IMR-90 (cell line): Measurements from ENCODE around the gene PTPRQ. TPM values are rescaled to one million over a fixed set of nuclear protein-coding genes. Genes with fewer than 3 reads are reported as not detected.

Experiments
- ATAC-seq: fragments of 200-7000 bp; cut with Tn5 transposase; 2 replicates; pipeline ENCODE4 v1.9.1; 2020; ENCODE audit warnings: low read depth, mild to moderate bottlenecking, moderate library complexity
- BruUV-seq: library from RNA; stranded (reverse); fragments of 400-500 nt; replicated peaks from 2 replicates; lab custom pipeline; 2021; lab: Mats Ljungman, UMichigan
- CTCF ChIA-PET: fragments of 300-600 bp; formaldehyde crosslinking; extraction: SDS; loops from one replicate; lab custom pipeline; 2021; ENCODE audit warnings: antibody characterized with exemption; lab: Yijun Ruan, JAX
- POLR2A ChIA-PET: fragments of 300-600 bp; sonication (Branson Sonifier 250); formaldehyde crosslinking; loops from one replicate; lab custom pipeline; 2022; ENCODE audit warnings: antibody characterized with exemption; ENCODE audit not compliant: unreplicated experiment; lab: Charles Lee
- DNase-seq: peaks from one replicate; pipeline ENCODE4 v3.0.0; 2013
- H2AFZ ChIP-seq: replicated peaks from 2 replicates; pipeline ENCODE3; 2013; ENCODE audit warnings: low read length, mild to moderate bottlenecking; ENCODE audit not compliant: poor library complexity
- H2AK5ac ChIP-seq: 2 replicates; pipeline ENCODE4 v1.6.1; 2013; ENCODE audit warnings: low read depth, low read length, inconsistent platforms
- H2AK9ac ChIP-seq: replicated peaks from 2 replicates; pipeline ENCODE3; 2013; ENCODE audit warnings: mild to moderate bottlenecking, low read depth, low read length, moderate library complexity; ENCODE audit not compliant: poor library complexity
- H2BK120ac ChIP-seq: 2 replicates; pipeline ENCODE4 v1.6.1; 2013; ENCODE audit warnings: low read depth, low read length, inconsistent platforms
- H2BK15ac ChIP-seq: 3 replicates; pipeline ENCODE4 v1.6.1; 2013; ENCODE audit warnings: low read depth, low read length, inconsistent platforms
- H2BK20ac ChIP-seq: 2 replicates; pipeline ENCODE4 v1.6.1; 2013; ENCODE audit warnings: low read depth, mild to moderate bottlenecking, inconsistent platforms, low read length, moderate library complexity
- H2BK5ac ChIP-seq: 2 replicates; pipeline ENCODE4 v1.6.1; 2013; ENCODE audit warnings: mild to moderate bottlenecking, low read depth, low read length, inconsistent platforms; ENCODE audit not compliant: poor library complexity, severe bottlenecking
- H3K14ac ChIP-seq: replicated peaks from 2 replicates; pipeline ENCODE4 v1.6.1; 2013; ENCODE audit warnings: low read depth, low read length, inconsistent platforms
- H3K18ac ChIP-seq: 2 replicates; pipeline ENCODE4 v1.6.1; 2013; ENCODE audit warnings: low read depth, low read length, control low read depth
- H3K23ac ChIP-seq: 2 replicates; pipeline ENCODE4 v1.6.1; 2013; ENCODE audit warnings: low read depth, low read length, inconsistent platforms
- H3K27ac ChIP-seq: 2 replicates; pipeline ENCODE4 v1.5.1; 2013; ENCODE audit warnings: mild to moderate bottlenecking, control low read depth, low read length; ENCODE audit not compliant: insufficient read depth
- H3K27me3 ChIP-seq: 2 replicates; pipeline ENCODE4 v1.6.1; 2013; ENCODE audit warnings: low read length; ENCODE audit not compliant: control insufficient read depth, insufficient read depth
- H3K36me3 ChIP-seq: 2 replicates; pipeline ENCODE4 v1.6.1; 2013; ENCODE audit warnings: low read length, mixed read lengths; ENCODE audit not compliant: control insufficient read depth, insufficient read depth
- H3K4ac ChIP-seq: 2 replicates; pipeline ENCODE4 v1.6.1; 2013; ENCODE audit warnings: low read depth, low read length, inconsistent platforms
- H3K4me1 ChIP-seq: 2 replicates; pipeline ENCODE4 v1.6.1; 2013; ENCODE audit warnings: low read length, mixed read lengths; ENCODE audit not compliant: control insufficient read depth, insufficient read depth
- H3K4me2 ChIP-seq: 2 replicates; pipeline ENCODE4 v1.6.1; 2013; ENCODE audit warnings: low read depth, mild to moderate bottlenecking, control low read depth, low read length, moderate library complexity
- H3K4me3 ChIP-seq: 2 replicates; pipeline ENCODE4 v1.5.1; 2013; ENCODE audit warnings: low read depth, mild to moderate bottlenecking, control low read depth, low read length, moderate library complexity; ENCODE audit not compliant: insufficient read depth
- H3K56ac ChIP-seq: 2 replicates; pipeline ENCODE4 v1.6.1; 2013; ENCODE audit warnings: low read length, inconsistent platforms; ENCODE audit not compliant: insufficient read depth; ENCODE audit errors: extremely low read depth
- H3K79me1 ChIP-seq, 2 experiments: 2 replicates each; pipeline ENCODE4 v1.6.1; 2013; ENCODE audit warnings: low read length in 2 of 2, inconsistent platforms in 1 of 2, low read depth in 1 of 2
- H3K9ac ChIP-seq: 2 replicates; pipeline ENCODE4 v1.6.1; 2013; ENCODE audit warnings: low read depth, low read length, control low read depth
- H3K9me1 ChIP-seq: 2 replicates; pipeline ENCODE4 v1.6.1; 2013; ENCODE audit warnings: low read length, inconsistent platforms; ENCODE audit not compliant: insufficient read depth
- H3K9me3 ChIP-seq: 2 replicates; pipeline ENCODE4 v1.6.1; 2013; ENCODE audit warnings: low read length; ENCODE audit not compliant: control insufficient read depth, insufficient read depth
- H4K20me1 ChIP-seq: 2 replicates; pipeline ENCODE4 v1.6.1; 2013; ENCODE audit warnings: low read length, inconsistent platforms; ENCODE audit not compliant: insufficient read depth
- H4K5ac ChIP-seq: 2 replicates; pipeline ENCODE4 v1.6.1; 2013; ENCODE audit warnings: mild to moderate bottlenecking, low read depth, low read length, control low read depth
- H4K8ac ChIP-seq, 2 experiments: 2 replicates each; pipeline ENCODE4 v1.6.1; 2013; ENCODE audit warnings: low read depth in 2 of 2, low read length in 2 of 2, control low read depth in 1 of 2, inconsistent platforms in 1 of 2
- H4K91ac ChIP-seq: 2 replicates; pipeline ENCODE4 v1.6.1; 2013; ENCODE audit warnings: low read depth, low read length, inconsistent platforms; ENCODE audit not compliant: insufficient read depth
- BHLHE40 ChIP-seq: fragments of 150-350 bp; IDR thresholded peaks from 2 replicates; pipeline ENCODE4 v1.6.1; 2016; ENCODE audit warnings: mild to moderate bottlenecking, low read depth, low read length
- CHD1 ChIP-seq: IDR thresholded peaks from 2 replicates; pipeline ENCODE4 v1.6.1; 2012; ENCODE audit warnings: low read depth, low read length, improper control_type of control experiment
- FOS ChIP-seq: fragments of 150-350 bp; IDR thresholded peaks from 2 replicates; pipeline ENCODE4 v1.6.1; 2016; ENCODE audit warnings: low read depth, low read length
- MAFK ChIP-seq: IDR thresholded peaks from 2 replicates; pipeline ENCODE4 v1.6.1; 2012; ENCODE audit warnings: low read depth, low read length, improper control_type of control experiment
- MAZ ChIP-seq: IDR thresholded peaks from 2 replicates; pipeline ENCODE4 v1.6.1; 2012; ENCODE audit warnings: low read depth, mild to moderate bottlenecking, low read length, improper control_type of control experiment, moderate library complexity, borderline replicate concordance
- MXI1 ChIP-seq: IDR thresholded peaks from 2 replicates; pipeline ENCODE4 v1.6.1; 2012; ENCODE audit warnings: low read depth, mild to moderate bottlenecking, low read length, moderate library complexity, borderline replicate concordance
- NFE2L2 ChIP-seq: fragments of 150-350 bp; IDR thresholded peaks from 2 replicates; pipeline ENCODE4 v1.6.1; 2016; ENCODE audit warnings: low read depth, mild to moderate bottlenecking, low read length
- POLR2A ChIP-seq: IDR thresholded peaks from 2 replicates; pipeline ENCODE4 v1.6.1; 2012; ENCODE audit warnings: mild to moderate bottlenecking, low read depth, low read length
- RAD21 ChIP-seq: IDR thresholded peaks from 2 replicates; pipeline ENCODE4 v1.6.1; 2012; ENCODE audit warnings: low read length, improper control_type of control experiment
- RCOR1 ChIP-seq: IDR thresholded peaks from 2 replicates; pipeline ENCODE4 v1.6.1; 2012; ENCODE audit warnings: mild to moderate bottlenecking, low read length, improper control_type of control experiment; ENCODE audit not compliant: insufficient replicate concordance
- RFX5 ChIP-seq: IDR thresholded peaks from 2 replicates; pipeline ENCODE4 v1.8.0; 2012; ENCODE audit warnings: low read depth, mild to moderate bottlenecking, low read length, moderate library complexity
- SMC3 ChIP-seq: fragments of 150-350 bp; IDR thresholded peaks from 2 replicates; pipeline ENCODE4 v1.6.1; 2016; ENCODE audit warnings: low read depth, mild to moderate bottlenecking, antibody characterized with exemption, low read length, moderate library complexity
- WGBS, 2 experiments: methylation state at CpG; one replicate each; pipeline versions ENCODE4 v1.1.5 to v1.1.7; 2013; ENCODE audit warnings: missing lambda C conversion rate in 2 of 2; ENCODE audit not compliant: insufficient read length in 1 of 2; ENCODE audit errors: extremely low coverage in 2 of 2; 5-methylcytosine and 5-hydroxymethylcytosine counted together
- dilution Hi-C: fragments of 300-500 bp; cut with HindIII; formaldehyde crosslinking; loops from one replicate; pipeline ENCODE4 v1.14.3; 2018; ENCODE audit warnings: low sequenced_read_pairs; ENCODE audit not compliant: unreplicated experiment
- in situ Hi-C: fragments of 300-500 bp; cut with MboI; formaldehyde crosslinking; loops from 3 replicates; pipeline ENCODE4 v1.14.3; 2019; ENCODE audit warnings: low sequenced_read_pairs, inconsistent platforms, mixed read lengths
- intact Hi-C: fragments of 100-400 bp; cut with micrococcal nuclease; formaldehyde crosslinking; loops from 2 replicates; pipeline ENCODE4 v1.10.0; 2022
- polyA plus RNA-seq, 3 experiments: library from polyadenylated mRNA; depleted of rRNA; stranded (reverse); fragments of >200 nt; gene quantifications; 2 replicates each; pipeline ENCODE4 v1.2.3, GENCODE V29; 2012; ENCODE audit warnings: low replicate concordance in 1 of 3
- total RNA-seq: library from RNA; depleted of rRNA; stranded (reverse); fragments of >200 nt; gene quantifications from 2 replicates; pipeline ENCODE4 v1.2.3, GENCODE V29; 2012
- TF ChIP-seq, protein P1 (sequence below): fragments of 150-350 bp; IDR thresholded peaks from 2 replicates; pipeline ENCODE4 v1.6.1; 2017; ENCODE audit warnings: mild to moderate bottlenecking, antibody characterized with exemption, low read length, low read depth
- TF ChIP-seq, protein P2 (sequence below): fragments of 150-350 bp; IDR thresholded peaks from 2 replicates; pipeline ENCODE4 v1.6.1; 2016; ENCODE audit warnings: low read depth, mild to moderate bottlenecking, low read length, moderate library complexity, borderline replicate concordance
- TF ChIP-seq, protein P3 (sequence below): conservative IDR thresholded peaks from 2 replicates; pipeline ENCODE4 v1.5.1; 2012; ENCODE audit warnings: mild to moderate bottlenecking, low read depth, low read length, improper control_type of control experiment

The PTPRQ gene
- total and polyA plus RNA-seq, 2 of the 4 experiments (the other 2 are of a cell fraction) = 0.96 to 1.4 TPM

DNA sequence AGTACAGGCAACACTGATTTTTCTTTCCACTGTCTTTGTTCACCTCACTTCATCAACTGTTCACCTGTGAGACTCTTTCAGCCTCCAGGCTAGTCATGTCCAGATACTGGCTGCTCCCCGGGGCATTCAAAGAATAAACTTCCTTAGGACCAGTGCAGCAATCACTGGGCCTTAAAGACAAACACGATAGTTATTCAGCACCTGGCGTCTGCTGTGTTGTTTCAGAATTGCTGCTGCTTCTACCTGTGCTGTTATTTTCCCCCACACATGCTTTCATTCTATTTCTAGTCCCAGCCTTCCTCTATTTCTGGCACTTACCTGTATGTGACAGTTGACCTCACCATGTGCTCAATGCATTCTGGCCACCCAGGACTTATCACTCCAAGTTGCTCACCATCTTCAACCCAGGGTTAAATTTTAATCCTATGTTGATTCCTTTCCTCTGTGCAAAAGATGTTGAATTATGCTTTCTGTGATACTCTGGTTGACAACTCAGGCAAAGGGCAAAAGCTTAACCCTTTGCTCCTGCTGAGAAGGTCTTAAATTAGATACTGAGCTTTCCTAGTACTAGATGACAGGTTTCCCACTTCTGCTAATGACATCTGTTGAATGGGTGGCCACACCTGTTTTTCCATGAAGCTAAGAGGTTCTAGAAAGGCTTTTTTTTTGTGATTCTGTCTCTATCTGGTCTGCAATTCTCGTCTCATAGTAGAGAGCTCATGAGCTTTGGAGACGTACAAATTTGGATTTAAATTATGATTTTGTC, 41.4 kb downstream of the PTPRQ start:
- BruUV-seq = no TSS peak
- Histone ChIP-seq H3K9me3 (peaks cover 2% of the 10 kb centered on the region; the same call in 1 of the 2 replicates), H2BK120ac (no peak overlapping the region), H4K8ac (no peak overlapping the region), H3K23ac (no peak overlapping the region), H2AFZ (no peak overlapping the region), H3K4me2 (no peak overlapping the region), H4K5ac (no peak overlapping the region), H3K4me1 (peaks cover 2% of the 10 kb centered on the region; the same call in 1 of the 2 replicates), H3K9ac (no peak overlapping the region), H3K36me3 (no peaks in the 10 kb centered on the region), H3K4me3 (no peak overlapping the region), H2BK20ac (no peak overlapping the region; the same call in 1 of the 2 replicates), H3K27me3 (no peaks in the 10 kb centered on the region), H3K18ac (no peak overlapping the region), H2AK9ac (no peak overlapping the region), H3K79me1 (no peaks in the 10 kb centered on the region), H3K56ac (no peak overlapping the region), H2BK15ac (no peak overlapping the region), H3K9me1 (no peaks in the 10 kb centered on the region), H4K91ac (no peak overlapping the region), H2BK5ac (no peak overlapping the region), H3K4ac (no peak overlapping the region), H3K14ac (no peak overlapping the region), H3K27ac (no peak overlapping the region), H4K20me1 (no peaks in the 10 kb centered on the region), H2AK5ac (no peak overlapping the region)
- intact Hi-C loops = no loop called here
- CTCF ChIA-PET = no interaction called here
- ATAC-seq = no peak
- 58% methylated on average over 3 of the region's 5 CpGs; no CpG with 5 or more reads in 1 of the 2 experiments for WGBS, 2 experiments
- DNase-seq = no peak
- dilution Hi-C loops = no loop called here
- POLR2A ChIA-PET = no interaction called here
- in situ Hi-C loops = loop anchor here (5.0 kb wide), 1 partner anchor 272 kb away; no protein-coding TSS in a partner anchor
- TF ChIP-seq RFX5 (no peak), MAFK (no peak), BHLHE40 (no peak), FOS (no peak), SMC3 (no peak), MXI1 (no peak), MAZ (no peak), NFE2L2 (no peak), RAD21 (no peak), CHD1 (no peak), RCOR1 (no peak), POLR2A (no peak)
- TF ChIP-seq, protein P1, sequence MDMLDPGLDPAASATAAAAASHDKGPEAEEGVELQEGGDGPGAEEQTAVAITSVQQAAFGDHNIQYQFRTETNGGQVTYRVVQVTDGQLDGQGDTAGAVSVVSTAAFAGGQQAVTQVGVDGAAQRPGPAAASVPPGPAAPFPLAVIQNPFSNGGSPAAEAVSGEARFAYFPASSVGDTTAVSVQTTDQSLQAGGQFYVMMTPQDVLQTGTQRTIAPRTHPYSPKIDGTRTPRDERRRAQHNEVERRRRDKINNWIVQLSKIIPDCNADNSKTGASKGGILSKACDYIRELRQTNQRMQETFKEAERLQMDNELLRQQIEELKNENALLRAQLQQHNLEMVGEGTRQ = no peak
- TF ChIP-seq, protein P2, sequence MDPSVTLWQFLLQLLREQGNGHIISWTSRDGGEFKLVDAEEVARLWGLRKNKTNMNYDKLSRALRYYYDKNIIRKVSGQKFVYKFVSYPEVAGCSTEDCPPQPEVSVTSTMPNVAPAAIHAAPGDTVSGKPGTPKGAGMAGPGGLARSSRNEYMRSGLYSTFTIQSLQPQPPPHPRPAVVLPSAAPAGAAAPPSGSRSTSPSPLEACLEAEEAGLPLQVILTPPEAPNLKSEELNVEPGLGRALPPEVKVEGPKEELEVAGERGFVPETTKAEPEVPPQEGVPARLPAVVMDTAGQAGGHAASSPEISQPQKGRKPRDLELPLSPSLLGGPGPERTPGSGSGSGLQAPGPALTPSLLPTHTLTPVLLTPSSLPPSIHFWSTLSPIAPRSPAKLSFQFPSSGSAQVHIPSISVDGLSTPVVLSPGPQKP = no peak
- TF ChIP-seq, protein P3, sequence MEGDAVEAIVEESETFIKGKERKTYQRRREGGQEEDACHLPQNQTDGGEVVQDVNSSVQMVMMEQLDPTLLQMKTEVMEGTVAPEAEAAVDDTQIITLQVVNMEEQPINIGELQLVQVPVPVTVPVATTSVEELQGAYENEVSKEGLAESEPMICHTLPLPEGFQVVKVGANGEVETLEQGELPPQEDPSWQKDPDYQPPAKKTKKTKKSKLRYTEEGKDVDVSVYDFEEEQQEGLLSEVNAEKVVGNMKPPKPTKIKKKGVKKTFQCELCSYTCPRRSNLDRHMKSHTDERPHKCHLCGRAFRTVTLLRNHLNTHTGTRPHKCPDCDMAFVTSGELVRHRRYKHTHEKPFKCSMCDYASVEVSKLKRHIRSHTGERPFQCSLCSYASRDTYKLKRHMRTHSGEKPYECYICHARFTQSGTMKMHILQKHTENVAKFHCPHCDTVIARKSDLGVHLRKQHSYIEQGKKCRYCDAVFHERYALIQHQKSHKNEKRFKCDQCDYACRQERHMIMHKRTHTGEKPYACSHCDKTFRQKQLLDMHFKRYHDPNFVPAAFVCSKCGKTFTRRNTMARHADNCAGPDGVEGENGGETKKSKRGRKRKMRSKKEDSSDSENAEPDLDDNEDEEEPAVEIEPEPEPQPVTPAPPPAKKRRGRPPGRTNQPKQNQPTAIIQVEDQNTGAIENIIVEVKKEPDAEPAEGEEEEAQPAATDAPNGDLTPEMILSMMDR = no peak
